HepG2 (cell line): ENCODE results near the gene MAP2K7. TPM values are rescaled to one million over a fixed set of nuclear protein-coding genes. Genes with fewer than 3 reads are reported as not detected.

Experiments used
- ATAC-seq: fragments of 200-7000 bp; cut with Tn5 transposase; 3 replicates; pipeline ENCODE4 v1.9.1; 2020; ENCODE audit warnings: mild to moderate bottlenecking, moderate library complexity
- BruUV-seq: library from RNA; stranded (reverse); fragments of 400-500 nt; replicated peaks from 2 replicates; lab custom pipeline; 2021; lab: Mats Ljungman, UMichigan
- CTCF ChIA-PET: fragments of 300-600 bp; formaldehyde crosslinking; extraction: SDS; loops from one replicate; lab custom pipeline; 2021; ENCODE audit warnings: low total read pairs, inconsistent platforms, low intra/inter-chr PET ratio; lab: Yijun Ruan, JAX
- POLR2A ChIA-PET: fragments of 350-600 bp; sonication (Branson Sonifier 250); formaldehyde crosslinking; loops from one replicate; lab custom pipeline; 2020; ENCODE audit warnings: antibody characterized with exemption, inconsistent platforms; lab: Yijun Ruan, JAX
- DNase-seq: peaks from one replicate; pipeline ENCODE4 v3.0.0-alpha.2; 2015; ENCODE audit warnings: low spot score
- FAIRE-seq: peaks from 3 replicates; lab custom pipeline; 2011; peaks lifted over from hg19 to GRCh38; lab: Jason Lieb, UNC
- H2AFZ ChIP-seq: one replicate; pipeline ENCODE4 v1.6.1; 2011; ENCODE audit warnings: low read length, inconsistent platforms
- H3K27ac ChIP-seq: fragments of 300-600 bp; 3 replicates; pipeline ENCODE4 v1.8.0; 2011; ENCODE audit warnings: mixed run types, mild to moderate bottlenecking, mixed read lengths, low read length, inconsistent platforms; ENCODE audit not compliant: insufficient read depth; ENCODE audit errors: extremely low read length
- H3K27me3 ChIP-seq, 2 experiments: fragments of 200-600 bp in 1 of 2; 2 replicates in 1 of 2; 3 replicates in 1 of 2; pipeline versions ENCODE4 v1.6.0 to v1.8.0; 2011; ENCODE audit warnings: low read length in 2 of 2, mild to moderate bottlenecking in 2 of 2, moderate library complexity in 2 of 2, inconsistent platforms in 1 of 2; ENCODE audit not compliant: insufficient read depth in 2 of 2, control insufficient read depth in 1 of 2
- H3K36me3 ChIP-seq, 2 experiments: fragments of 200-600 bp in 1 of 2; replicated peaks in 1 of 2; 2 replicates in 1 of 2; 3 replicates in 1 of 2; pipeline versions ENCODE4 v1.5.1 to v1.8.0; 2011; ENCODE audit warnings: low read length in 2 of 2, inconsistent platforms in 1 of 2; ENCODE audit not compliant: insufficient read depth in 2 of 2, control insufficient read depth in 1 of 2
- H3K4me1 ChIP-seq: 2 replicates; pipeline ENCODE4 v1.5.1; 2012; ENCODE audit warnings: low read length, inconsistent platforms; ENCODE audit not compliant: insufficient read depth
- H3K4me2 ChIP-seq: 2 replicates; pipeline ENCODE4 v1.6.0; 2011; ENCODE audit warnings: low read depth, low read length, inconsistent platforms
- H3K4me3 ChIP-seq, 3 experiments: fragments of 200-600 bp in 1 of 3; sonication (generic), shearing (Covaris generic) in 1 of 3; replicated peaks in 1 of 3; 2 replicates each; pipeline ENCODE4 v1.5.1; 2011 to 2016; ENCODE audit warnings: low read length in 3 of 3, inconsistent platforms in 2 of 3, low read depth in 2 of 3, mild to moderate bottlenecking in 2 of 3, control low read depth in 1 of 3, mixed read lengths in 1 of 3; ENCODE audit not compliant: insufficient read depth in 1 of 3
- H3K79me2 ChIP-seq: one replicate; pipeline ENCODE4 v1.6.1; 2011; ENCODE audit warnings: low read length, inconsistent platforms; ENCODE audit not compliant: insufficient read depth
- H3K9ac ChIP-seq: 2 replicates; pipeline ENCODE4 v1.6.0; 2011; ENCODE audit warnings: mild to moderate bottlenecking, low read depth, low read length, inconsistent platforms; ENCODE audit not compliant: insufficient read depth
- H3K9me3 ChIP-seq: 2 replicates; pipeline ENCODE4 v1.5.1; 2012; ENCODE audit warnings: mild to moderate bottlenecking, low read length
- H4K20me1 ChIP-seq: 2 replicates; pipeline ENCODE4 v1.6.0; 2011; ENCODE audit warnings: inconsistent platforms, mild to moderate bottlenecking, low read length, moderate library complexity; ENCODE audit not compliant: insufficient read depth
- ARNT2 ChIP-seq: sonication (generic); formaldehyde crosslinking; IDR thresholded peaks from 2 replicates; pipeline ENCODE4 v1.8.0; 2022; ENCODE audit warnings: mild to moderate bottlenecking, low read depth, missing genetic modification reagents, moderate library complexity
- CTCF ChIP-seq: sonication (generic); formaldehyde crosslinking; IDR thresholded peaks from 2 replicates; pipeline ENCODE4 v1.5.0; 2020; ENCODE audit warnings: mild to moderate bottlenecking, missing genetic modification reagents, moderate library complexity
- FOSL2 ChIP-seq: sonication (generic); formaldehyde crosslinking; IDR thresholded peaks from 2 replicates; pipeline ENCODE4 v1.4.0; 2020; ENCODE audit warnings: missing genetic modification reagents
- GFI1 ChIP-seq: sonication (generic); formaldehyde crosslinking; IDR thresholded peaks from 2 replicates; pipeline ENCODE4 v1.5.0; 2020; ENCODE audit warnings: missing genetic modification reagents, mild to moderate bottlenecking, borderline replicate concordance
- IRF1 ChIP-seq: sonication (generic); formaldehyde crosslinking; IDR thresholded peaks from 2 replicates; pipeline ENCODE4 v1.4.0; 2020; ENCODE audit warnings: low read depth, mild to moderate bottlenecking, missing genetic modification reagents
- NR1H2 ChIP-seq: sonication (generic); formaldehyde crosslinking; IDR thresholded peaks from 2 replicates; pipeline ENCODE4 v1.8.1; 2022; ENCODE audit warnings: low read depth, missing genetic modification reagents, borderline replicate concordance
- NR2F2 ChIP-seq: IDR thresholded peaks from 2 replicates; pipeline ENCODE4 v1.6.1; 2012; ENCODE audit warnings: low read depth, inconsistent platforms, borderline replicate concordance
- POGZ ChIP-seq: sonication (generic); formaldehyde crosslinking; IDR thresholded peaks from 2 replicates; pipeline ENCODE4 v1.4.0; 2020; ENCODE audit warnings: mild to moderate bottlenecking, missing genetic modification reagents
- SMAD3 ChIP-seq: sonication (generic); formaldehyde crosslinking; IDR thresholded peaks from 2 replicates; pipeline ENCODE4 v1.4.0; 2020; ENCODE audit warnings: missing genetic modification reagents
- SP1 ChIP-seq, 2 experiments: fragments of 450-650 bp in 1 of 2; sonication (generic) in 1 of 2; formaldehyde crosslinking in 1 of 2; IDR thresholded peaks; 2 replicates each; pipeline versions ENCODE4 v1.4.0 to v1.6.1; 2016 to 2020; ENCODE audit warnings: missing genetic modification reagents in 1 of 2
- SUZ12 ChIP-seq: fragments of 150-350 bp; IDR thresholded peaks from 2 replicates; pipeline ENCODE4 v1.6.1; 2014; ENCODE audit warnings: low read depth, low read length
- ZBTB2 ChIP-seq: sonication (generic); formaldehyde crosslinking; IDR thresholded peaks from 2 replicates; pipeline ENCODE4 v1.8.0; 2022; ENCODE audit warnings: low read depth, missing genetic modification reagents
- ZNF235 ChIP-seq: sonication (generic); formaldehyde crosslinking; IDR thresholded peaks from 2 replicates; pipeline ENCODE4 v1.8.1; 2023; ENCODE audit warnings: mild to moderate bottlenecking, missing genetic modification reagents, borderline replicate concordance
- ZNF33A ChIP-seq: sonication (generic); formaldehyde crosslinking; IDR thresholded peaks from 2 replicates; pipeline ENCODE4 v1.5.1; 2020; ENCODE audit warnings: missing genetic modification reagents, mild to moderate bottlenecking, moderate library complexity, borderline replicate concordance
- ZNF432 ChIP-seq: sonication (generic); formaldehyde crosslinking; IDR thresholded peaks from 2 replicates; pipeline ENCODE4 v1.5.0; 2020; ENCODE audit warnings: missing genetic modification reagents, mild to moderate bottlenecking, borderline replicate concordance
- ZNF468 ChIP-seq: sonication (generic); formaldehyde crosslinking; IDR thresholded peaks from 2 replicates; pipeline ENCODE4 v1.8.0; 2022; ENCODE audit warnings: mild to moderate bottlenecking, moderate library complexity, missing genetic modification reagents
- ZNF552 ChIP-seq: sonication (generic); formaldehyde crosslinking; IDR thresholded peaks from 2 replicates; pipeline ENCODE4 v1.9.0; 2022; ENCODE audit warnings: missing genetic modification reagents, mild to moderate bottlenecking, borderline replicate concordance
- ZNF652 ChIP-seq: IDR thresholded peaks from 2 replicates; pipeline ENCODE4 v1.6.1; 2016; ENCODE audit warnings: low read depth, borderline replicate concordance
- ZNF777 ChIP-seq: sonication (generic); formaldehyde crosslinking; IDR thresholded peaks from 2 replicates; pipeline ENCODE4 v1.4.0; 2020; ENCODE audit warnings: missing genetic modification reagents
- ZSCAN9 ChIP-seq: IDR thresholded peaks from 2 replicates; pipeline ENCODE4 v1.6.1; 2016; ENCODE audit warnings: borderline replicate concordance
- WGBS: methylation state at CpG from one replicate; pipeline ENCODE4 v1.1.6; 2017; ENCODE audit warnings: low lambda C conversion rate; 5-methylcytosine and 5-hydroxymethylcytosine counted together
- in situ Hi-C: cut with HindIII; loops from 2 replicates; pipeline ENCODE4 v1.10.0; 2017; ENCODE audit warnings: low pct_unique_long_range_greater_than_20kb; ENCODE audit not compliant: extremely low pct_ligation_motif_present
- intact Hi-C: fragments of 100-400 bp; cut with micrococcal nuclease; formaldehyde crosslinking; loops from one replicate; pipeline ENCODE4 v1.10.0; 2022; ENCODE audit not compliant: unreplicated experiment
- polyA plus RNA-seq, 8 experiments: library from polyadenylated mRNA; depleted of rRNA in 3 of 8; stranded (reverse) in 7 of 8; unstranded in 1 of 8; fragments of >200 nt; fragmentation: Illumina TruSeq in 4 of 8; extraction: Trizol in 4 of 8; gene quantifications; 2 replicates each; pipeline versions ENCODE4 v1.2.1 to v1.2.3, GENCODE V29; 2011 to 2016; ENCODE audit warnings: low read depth in 4 of 8, missing spikeins in 1 of 8, mixed read lengths in 1 of 8; ENCODE audit not compliant: insufficient read depth in 1 of 8
- total RNA-seq, 5 experiments: library from RNA; depleted of rRNA; stranded (reverse); fragments of >200 nt; fragmentation: Illumina TruSeq; extraction: Trizol; gene quantifications; 2 replicates each; pipeline ENCODE4 v1.2.3, GENCODE V29; 2016; ENCODE audit warnings: low read depth in 1 of 5

MAP2K7 gene
- total and polyA plus RNA-seq, 2 of the 13 experiments (the other 11 are each of a cell fraction or from before 2014, with no cell fraction given) = 9.0 to 10.8 TPM

- H3K9ac ChIP-seq = peak overlapping the region; percentile 62
- intact Hi-C loops = no loop called here
- CTCF ChIA-PET = interaction anchor here (1.2 to 1.8 kb wide), 3 partner anchors 16 to 56 kb away, joined by 3 to 4 read pairs (median 4); partner anchors contain the start of gene SNAPC2
- WGBS = no CpG with 5 or more reads among the region's 67 CpGs
- H3K27me3 ChIP-seq = no peaks in the 10 kb centered on the region
- H3K4me1 ChIP-seq = peaks cover 70% of the 10 kb centered on the region
- H3K79me2 ChIP-seq = no peaks in the 10 kb centered on the region
- H3K4me2 ChIP-seq = peak overlapping the region; percentile 95
- no peaks in the 10 kb centered on the region for H3K36me3 ChIP-seq
- FAIRE-seq (peak; percentile 61), DNase-seq (peak; percentile 87), ATAC-seq (peak; percentile 58)
- peak overlapping the region; percentile 53 to 74 (median 67) for H3K4me3 ChIP-seq
- peak overlapping the region; percentile 78 for H3K27ac ChIP-seq
- in situ Hi-C loops = no loop called here
- no peaks in the 10 kb centered on the region for H3K9me3 ChIP-seq
- TSS peak; percentile 47 for BruUV-seq
- POLR2A ChIA-PET = interaction anchor here (0.5 to 3.3 kb wide), 15 partner anchors 11 to 75 kb away, joined by 3 to 67 read pairs (median 4); partner anchors contain the start of genes LRRC8E, MAP2K7, SNAPC2 and TIMM44
- H4K20me1 ChIP-seq = no peaks in the 10 kb centered on the region; the same call in 1 of the 2 replicates
- H2AFZ ChIP-seq = no peak overlapping the region
- TF ChIP-seq ZNF235 (CRISPR knock-in tag) = peak; percentile 76
- 0 out of 2 replicates have a peak, but pooled peaks have one; percentile 23 for TF ChIP-seq POGZ
- 0 out of 2 replicates have a peak, but pooled peaks have one; percentile 48 for TF ChIP-seq ARNT2 (CRISPR knock-in tag)
- TF ChIP-seq CTCF (CRISPR knock-in tag) = peak; percentile 70; the same call in 1 of the 2 replicates
- TF ChIP-seq ZBTB2 (CRISPR knock-in tag) = peak; percentile 33; the same call in 1 of the 2 replicates
- no peak for TF ChIP-seq ZNF777 (CRISPR knock-in tag)
- TF ChIP-seq IRF1 = no peak
- no peak for TF ChIP-seq NR2F2
- TF ChIP-seq ZSCAN9 = no peak
- TF ChIP-seq FOSL2 (CRISPR knock-in tag) = no peak
- TF ChIP-seq ZNF468 (CRISPR knock-in tag) = no peak
- TF ChIP-seq ZNF33A (CRISPR knock-in tag) = no peak
- TF ChIP-seq GFI1 (CRISPR knock-in tag) = peak; percentile 68; the same call in 1 of the 2 replicates
- TF ChIP-seq SMAD3 (CRISPR knock-in tag) = no peak
- TF ChIP-seq ZNF652 (CRISPR knock-in tag) = no peak
- no peak for TF ChIP-seq SP1 (IDR thresholded peaks at IDR 0.05)
- peak; percentile 59; the same call in 1 of the 2 replicates for TF ChIP-seq SP1 (CRISPR knock-in tag; IDR thresholded peaks at IDR 0.05)
- TF ChIP-seq NR1H2 (CRISPR knock-in tag) = peak; percentile 62; the same call in 1 of the 2 replicates
- TF ChIP-seq ZNF552 (CRISPR knock-in tag) = no peak
- TF ChIP-seq ZNF432 (CRISPR knock-in tag) = no peak
- TF ChIP-seq SUZ12 = no peak
Measured at GRCh38 chr19:7868671-7869452, 34.8 kb upstream of the MAP2K7 start.
